CD4-positive, alpha-beta T cell (primary cell): ENCODE results near the gene PFDN5. TPM values are rescaled to one million over a fixed set of nuclear protein-coding genes. Genes with fewer than 3 reads are reported as not detected.

Source experiments
- ATAC-seq: fragments of 200-7000 bp; cut with Tn5 transposase; one replicate; pipeline ENCODE4 v1.10.0; 2022; ENCODE audit warnings: mild to moderate bottlenecking; ENCODE audit not compliant: poor library complexity
- CTCF ChIA-PET: fragments of 350-600 bp; sonication (Branson Sonifier 250); formaldehyde crosslinking; loops from one replicate; lab custom pipeline; 2021; ENCODE audit warnings: antibody characterized with exemption, inconsistent platforms; lab: Charles Lee
- POLR2A ChIA-PET: fragments of 350-600 bp; sonication (Branson Sonifier 250); formaldehyde crosslinking; loops from one replicate; lab custom pipeline; 2021; ENCODE audit warnings: antibody characterized with exemption, inconsistent platforms; lab: Charles Lee
- DNase-seq, 14 experiments: peaks; one replicate each; pipeline ENCODE4 v3.0.0-alpha.2; 2013 to 2020; ENCODE audit warnings: mixed read lengths in 2 of 14
- H3K27ac ChIP-seq, 2 donors: one replicate each; pipeline versions ENCODE4 v1.5.1 to v1.7.0; 2013; ENCODE audit warnings: low read length in 2 of 2, low read depth in 1 of 2, mild to moderate bottlenecking in 1 of 2
- H3K27me3 ChIP-seq, 2 experiments: 1 replicate in 1 of 2; 2 replicates in 1 of 2; pipeline versions ENCODE4 v1.6.1 to v1.7.0; 2013; ENCODE audit warnings: low read length in 2 of 2, control low read depth in 1 of 2, mild to moderate bottlenecking in 1 of 2, moderate library complexity in 1 of 2; ENCODE audit not compliant: insufficient read depth in 2 of 2, control insufficient read depth in 1 of 2
- H3K36me3 ChIP-seq: one replicate; pipeline ENCODE4 v1.6.1; 2013; ENCODE audit warnings: low read length, control low read depth; ENCODE audit not compliant: insufficient read depth
- H3K4me1 ChIP-seq: one replicate; pipeline ENCODE4 v1.6.1; 2013; ENCODE audit warnings: low read length, control low read depth; ENCODE audit not compliant: insufficient read depth
- H3K4me3 ChIP-seq: one replicate; pipeline ENCODE4 v1.5.1; 2013; ENCODE audit warnings: mild to moderate bottlenecking, low read length, moderate library complexity
- H3K9me3 ChIP-seq, 2 experiments: 1 replicate in 1 of 2; 2 replicates in 1 of 2; pipeline versions ENCODE4 v1.6.1 to v1.7.0; 2013; ENCODE audit warnings: low read length in 2 of 2, mild to moderate bottlenecking in 2 of 2, control low read depth in 1 of 2, moderate library complexity in 1 of 2; ENCODE audit not compliant: control insufficient read depth in 1 of 2, insufficient read depth in 1 of 2
- H3K27ac Mint-ChIP-seq: one replicate; pipeline ENCODE4 v1.8.0; 2020; ENCODE audit warnings: mixed read lengths
- H3K27me3 Mint-ChIP-seq: one replicate; pipeline ENCODE4 v1.8.0; 2021; ENCODE audit warnings: mixed read lengths
- H3K36me3 Mint-ChIP-seq: one replicate; pipeline ENCODE4 v1.8.0; 2021; ENCODE audit warnings: low read depth, mixed read lengths
- H3K4me1 Mint-ChIP-seq: one replicate; pipeline ENCODE4 v1.8.0; 2021; ENCODE audit warnings: low read depth, mixed read lengths
- H3K4me3 Mint-ChIP-seq: one replicate; pipeline ENCODE4 v1.8.0; 2020; ENCODE audit warnings: mild to moderate bottlenecking, mixed read lengths
- H3K9me3 Mint-ChIP-seq: one replicate; pipeline ENCODE4 v1.8.0; 2020; ENCODE audit warnings: mixed read lengths
- CTCF ChIP-seq: fragments of 200-600 bp; IDR thresholded peaks from one replicate; pipeline ENCODE4 v1.8.0; 2022; ENCODE audit warnings: antibody characterized with exemption, mild to moderate bottlenecking
- intact Hi-C, 2 experiments: fragments of 100-400 bp; cut with DNase I in 1 of 2; cut with micrococcal nuclease in 1 of 2; formaldehyde crosslinking; loops; one replicate each; pipeline versions ENCODE4 v1.15.1 to v1.9.0; 2023 to 2025; cut with DNase I, micrococcal nuclease
- total RNA-seq, 174 experiments: library from RNA in 2 of 174; stranded (reverse) in 2 of 174; gene quantifications; one replicate each; pipeline ENCODE4 v1.2.3 and lab custom pipeline; 2021 to 2026

PFDN5 gene
- total RNA-seq, 2 experiments from 2014 or later: 757 to 763 TPM

DNA sequence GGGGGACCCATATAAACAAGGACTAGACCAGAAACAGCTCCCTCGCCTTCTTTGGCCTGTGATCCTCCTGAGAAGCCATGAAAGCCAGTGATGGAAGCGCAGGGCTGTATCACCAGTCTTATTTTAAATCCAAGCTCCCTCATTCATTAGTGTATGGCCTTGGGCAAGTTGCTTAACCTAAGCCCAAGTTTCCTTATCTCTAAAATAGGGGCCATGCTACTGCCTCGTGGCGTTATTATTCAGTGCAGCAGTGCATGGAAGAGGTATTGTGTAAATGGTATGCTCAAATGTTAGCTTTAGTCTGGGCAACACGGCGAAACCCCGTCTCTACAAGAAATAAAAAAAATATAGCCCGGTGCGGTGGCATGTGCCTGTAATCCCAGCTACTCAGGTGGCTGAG, 17.4 kb upstream of the PFDN5 start:
- no peaks in the 10 kb centered on the region for H3K36me3 ChIP-seq
- CTCF ChIA-PET: interaction anchor here (0.7 to 0.8 kb wide), 2 partner anchors 58 to 67 kb away, joined by 3 to 5 read pairs; no protein-coding TSS in a partner anchor
- no peak overlapping the region for H3K4me3 ChIP-seq
- Mint-ChIP-seq H3K9me3 (no peaks in the 10 kb centered on the region), H3K36me3 (no peaks in the 10 kb centered on the region), H3K27me3 (no peaks in the 10 kb centered on the region), H3K4me1 (no peaks in the 10 kb centered on the region), H3K4me3 (no peak overlapping the region), H3K27ac (no peak overlapping the region)
- no peaks in the 10 kb centered on the region for H3K4me1 ChIP-seq
- no peak for DNase-seq
- intact Hi-C loops: no loop called here
- POLR2A ChIA-PET: no interaction called here
- H3K9me3 ChIP-seq: no peaks in the 10 kb centered on the region
- TF ChIP-seq CTCF: no peak
- H3K27me3 ChIP-seq: no peaks in the 10 kb centered on the region
- H3K27ac ChIP-seq: no peak overlapping the region
- ATAC-seq: no peak

DNA sequence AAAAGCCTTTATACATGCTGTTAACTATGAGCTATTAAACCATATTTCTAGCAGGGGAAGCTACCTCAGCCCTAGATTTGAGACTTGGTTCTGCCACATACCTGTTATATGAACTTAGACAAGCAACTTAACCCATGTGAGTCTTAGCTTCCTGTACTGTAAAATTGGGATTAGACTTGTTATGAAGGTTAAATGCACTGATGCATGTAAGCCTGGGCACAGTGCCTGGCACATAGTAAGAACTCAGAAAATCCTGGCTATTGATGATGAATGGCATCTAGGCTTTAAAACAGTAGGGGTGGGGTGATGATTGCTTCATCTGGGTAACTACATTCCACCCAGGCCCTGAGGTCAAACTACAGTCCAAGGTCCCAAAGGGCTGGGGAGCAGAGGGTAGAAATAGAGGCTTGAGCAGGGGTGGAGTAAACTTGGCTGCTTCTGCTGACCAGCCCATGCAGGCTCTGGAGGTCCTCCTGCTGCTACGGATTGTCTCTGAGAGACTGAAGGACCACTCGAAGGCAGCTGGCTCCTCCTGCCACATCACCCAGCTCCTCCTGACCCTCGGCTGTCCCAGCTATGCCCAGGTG, 16.0 kb upstream of the PFDN5 start:
- no peak for TF ChIP-seq CTCF
- H3K27ac Mint-ChIP-seq: no peak overlapping the region
- no peaks in the 10 kb centered on the region for H3K36me3 Mint-ChIP-seq
- Histone ChIP-seq H3K27me3 (no peaks in the 10 kb centered on the region), H3K27ac (no peak overlapping the region), H3K4me1 (no peaks in the 10 kb centered on the region), H3K9me3 (no peaks in the 10 kb centered on the region), H3K4me3 (no peak overlapping the region), H3K36me3 (no peaks in the 10 kb centered on the region)
- CTCF ChIA-PET: no interaction called here
- no peaks in the 10 kb centered on the region for H3K27me3 Mint-ChIP-seq
- intact Hi-C loops: no loop called here
- no peak for DNase-seq
- no peak overlapping the region for H3K4me3 Mint-ChIP-seq
- POLR2A ChIA-PET: no interaction called here
- no peaks in the 10 kb centered on the region for H3K4me1 Mint-ChIP-seq
- H3K9me3 Mint-ChIP-seq: no peaks in the 10 kb centered on the region
- no peak for ATAC-seq

DNA sequence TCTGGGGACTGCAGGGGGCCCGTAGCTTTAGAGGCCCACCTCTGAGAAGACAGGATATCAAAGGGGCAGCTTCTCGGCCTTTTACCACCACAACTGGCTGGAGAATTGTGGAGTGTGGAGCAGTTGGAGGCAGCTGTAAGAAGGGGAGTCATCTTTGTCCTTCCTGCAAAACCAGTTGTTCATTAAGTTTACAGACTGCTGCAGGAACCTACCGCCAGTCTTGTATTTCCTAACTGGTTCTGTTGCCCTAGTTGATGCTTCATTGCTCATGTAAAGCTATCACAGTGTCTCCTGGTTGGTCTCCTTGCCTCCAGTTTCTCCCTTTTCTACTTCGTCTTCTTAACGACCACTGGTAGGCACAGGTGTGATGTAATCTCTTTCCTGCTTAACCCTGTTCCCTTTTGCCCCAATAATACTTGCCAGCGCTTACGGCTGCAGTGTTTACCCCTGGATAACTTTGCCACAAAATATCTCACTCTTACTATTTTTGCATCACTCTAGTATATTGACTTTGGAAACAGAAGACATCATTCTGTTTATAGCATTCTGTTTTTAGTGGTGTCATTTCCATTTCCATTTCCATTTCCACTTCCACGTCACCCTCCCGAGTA, 15.3 kb upstream of the PFDN5 start:
- Mint-ChIP-seq H3K4me3 (no peak overlapping the region), H3K27ac (no peak overlapping the region), H3K27me3 (no peaks in the 10 kb centered on the region), H3K9me3 (no peaks in the 10 kb centered on the region), H3K36me3 (no peaks in the 10 kb centered on the region), H3K4me1 (no peaks in the 10 kb centered on the region)
- Histone ChIP-seq H3K9me3 (no peaks in the 10 kb centered on the region), H3K27me3 (no peaks in the 10 kb centered on the region), H3K27ac (no peak overlapping the region), H3K4me1 (no peaks in the 10 kb centered on the region), H3K4me3 (no peak overlapping the region), H3K36me3 (no peaks in the 10 kb centered on the region)
- DNase-seq (no peak), ATAC-seq (no peak)
- CTCF ChIA-PET: no interaction called here
- no peak for TF ChIP-seq CTCF
- POLR2A ChIA-PET: no interaction called here
- intact Hi-C loops: no loop called here
